Keratinocyte (primary cell): ENCODE data around the gene SLC25A25. TPM values are rescaled to one million over a fixed set of nuclear protein-coding genes. Genes with fewer than 3 reads are reported as not detected.

Source experiments
- DNase-seq: peaks from one replicate; pipeline ENCODE4 v3.0.0-alpha.2; 2011; ENCODE audit warnings: low read depth, missing footprints, low spot score
- FAIRE-seq: peaks from 2 replicates; lab custom pipeline; 2011; peaks lifted over from hg19 to GRCh38; lab: Jason Lieb, UNC
- H2AFZ ChIP-seq: 2 replicates; pipeline ENCODE4 v1.6.0; 2012; ENCODE audit warnings: low read length, control low read depth, inconsistent platforms; ENCODE audit not compliant: control insufficient read depth
- H3K27ac ChIP-seq: 2 replicates; pipeline ENCODE4 v1.5.1; 2011; ENCODE audit warnings: low read length; ENCODE audit not compliant: control insufficient read depth, insufficient read depth
- H3K27me3 ChIP-seq: 3 replicates; pipeline ENCODE4 v1.6.0; 2011; ENCODE audit warnings: low read length; ENCODE audit not compliant: control insufficient read depth, insufficient read depth; ENCODE audit errors: extremely low read depth
- H3K36me3 ChIP-seq, 2 experiments: 2 replicates in 1 of 2; 3 replicates in 1 of 2; pipeline ENCODE4 v1.5.1; 2011; ENCODE audit warnings: low read length in 2 of 2, mild to moderate bottlenecking in 1 of 2; ENCODE audit not compliant: control insufficient read depth in 2 of 2, insufficient read depth in 2 of 2; ENCODE audit errors: extremely low read depth in 1 of 2
- H3K4me1 ChIP-seq: 3 replicates; pipeline ENCODE4 v1.5.1; 2011; ENCODE audit warnings: low read length; ENCODE audit not compliant: control insufficient read depth, insufficient read depth; ENCODE audit errors: extremely low read depth
- H3K4me2 ChIP-seq: 3 replicates; pipeline ENCODE4 v1.6.0; 2011; ENCODE audit warnings: low read depth, low read length; ENCODE audit not compliant: control insufficient read depth, insufficient read depth; ENCODE audit errors: extremely low read depth
- H3K4me3 ChIP-seq, 3 experiments: fragments of 200-600 bp in 1 of 3; sonication (generic) in 1 of 3; 2 replicates in 2 of 3; 3 replicates in 1 of 3; pipeline ENCODE4 v1.5.1; 2011 to 2016; ENCODE audit warnings: low read length in 3 of 3, mild to moderate bottlenecking in 3 of 3, control low read depth in 2 of 3, inconsistent platforms in 1 of 3, low read depth in 1 of 3, mixed read lengths in 1 of 3, mixed run types in 1 of 3, moderate library complexity in 1 of 3; ENCODE audit not compliant: control insufficient read depth in 2 of 3, insufficient read depth in 2 of 3; ENCODE audit errors: extremely low read depth in 1 of 3
- H3K79me2 ChIP-seq: 2 replicates; pipeline ENCODE4 v1.6.0; 2012; ENCODE audit warnings: low read length; ENCODE audit not compliant: control insufficient read depth, insufficient read depth
- H3K9ac ChIP-seq: 3 replicates; pipeline ENCODE4 v1.6.0; 2011; ENCODE audit warnings: low read length; ENCODE audit not compliant: control insufficient read depth, insufficient read depth; ENCODE audit errors: extremely low read depth
- H3K9me1 ChIP-seq: 3 replicates; pipeline ENCODE4 v1.6.0; 2011; ENCODE audit warnings: low read length; ENCODE audit not compliant: control insufficient read depth, insufficient read depth; ENCODE audit errors: extremely low read depth
- H3K9me3 ChIP-seq: 2 replicates; pipeline ENCODE4 v1.5.1; 2012; ENCODE audit warnings: low read depth, low read length; ENCODE audit not compliant: control insufficient read depth
- H4K20me1 ChIP-seq: 3 replicates; pipeline ENCODE4 v1.6.0; 2011; ENCODE audit warnings: low read length; ENCODE audit not compliant: control insufficient read depth, insufficient read depth; ENCODE audit errors: extremely low read depth
- CTCF ChIP-seq, 3 experiments: IDR thresholded peaks in 1 of 3; conservative IDR thresholded peaks in 1 of 3; optimal IDR thresholded peaks in 1 of 3; 2 replicates in 2 of 3; 3 replicates in 1 of 3; pipeline versions ENCODE3 to v1.5.1; 2011; ENCODE audit warnings: low read length in 3 of 3, mild to moderate bottlenecking in 3 of 3, moderate library complexity in 2 of 3, control low read depth in 1 of 3, inconsistent platforms in 1 of 3; ENCODE audit not compliant: insufficient read depth in 2 of 3; ENCODE audit errors: extremely low read depth in 1 of 3
- EZH2 ChIP-seq: IDR thresholded peaks from one replicate; pipeline ENCODE4 v1.6.1; 2012; ENCODE audit warnings: inconsistent platforms, mild to moderate bottlenecking, low read length, moderate library complexity
- dilution Hi-C: fragments of 300-500 bp; cut with MboI; formaldehyde crosslinking; loops from one replicate; pipeline ENCODE4 v1.7.0; 2020; ENCODE audit warnings: low sequenced_read_pairs; ENCODE audit not compliant: extremely low pct_ligation_motif_present
- polyA plus RNA-seq, 5 experiments: library from polyadenylated mRNA; depleted of rRNA in 3 of 5; stranded (reverse) in 3 of 5; stranded (forward) in 1 of 5; unstranded in 1 of 5; fragments of >200 nt; gene quantifications; 1 replicate in 1 of 5; 2 replicates in 3 of 5; 3 replicates in 1 of 5; pipeline versions ENCODE4 v1.2.1 to v1.2.3, GENCODE V29; 2011 to 2012; ENCODE audit warnings: missing spikeins in 2 of 5, low read depth in 1 of 5, low replicate concordance in 1 of 5

The SLC25A25 gene
- polyA plus RNA-seq, 1 donor (not counting 4 experiments of a cell fraction or from before 2014, with no cell fraction given) = 6.5 TPM

- H3K79me2 ChIP-seq = no peaks in the 10 kb centered on the region
- H3K4me2 ChIP-seq = no peak overlapping the region
- H3K9me3 ChIP-seq = no peaks in the 10 kb centered on the region
- H3K9ac ChIP-seq = no peak overlapping the region
- H3K4me3 ChIP-seq = no peak overlapping the region
- FAIRE-seq (no peak), DNase-seq (no peak)
- no peak for TF ChIP-seq EZH2
- TF ChIP-seq CTCF (optimal IDR thresholded peaks at IDR 0.05 in 1 of 3, IDR thresholded peaks at IDR 0.05 in 1 of 3, conservative IDR thresholded peaks at IDR 0.05 in 1 of 3; ENCODE audit: extremely low read depth in 1 of 3, insufficient read depth in 2 of 3, low read length in 3 of 3) = no peak
- H2AFZ ChIP-seq = no peak overlapping the region
- H4K20me1 ChIP-seq = no peaks in the 10 kb centered on the region
- H3K27me3 ChIP-seq = no peaks in the 10 kb centered on the region
- no peak overlapping the region for H3K27ac ChIP-seq
- dilution Hi-C loops = no loop called here
- no peaks in the 10 kb centered on the region for H3K9me1 ChIP-seq
- no peaks in the 10 kb centered on the region for H3K36me3 ChIP-seq
- peaks cover 15% of the 10 kb centered on the region for H3K4me1 ChIP-seq
Measured at GRCh38 chr9:128138001-128138400, 70.0 kb downstream of the SLC25A25 start.

- no peaks in the 10 kb centered on the region for H3K79me2 ChIP-seq
- H4K20me1 ChIP-seq = no peaks in the 10 kb centered on the region
- H3K4me3 ChIP-seq = no peak overlapping the region
- H3K27me3 ChIP-seq = no peaks in the 10 kb centered on the region
- no peak overlapping the region for H3K27ac ChIP-seq
- H3K4me2 ChIP-seq = no peak overlapping the region
- dilution Hi-C loops = no loop called here
- H2AFZ ChIP-seq = no peak overlapping the region
- FAIRE-seq (no peak), DNase-seq (no peak)
- H3K9me1 ChIP-seq = no peaks in the 10 kb centered on the region
- no peaks in the 10 kb centered on the region for H3K9me3 ChIP-seq
- TF ChIP-seq EZH2 (no peak), CTCF (optimal IDR thresholded peaks at IDR 0.05 in 1 of 3, IDR thresholded peaks at IDR 0.05 in 1 of 3, conservative IDR thresholded peaks at IDR 0.05 in 1 of 3; ENCODE audit: extremely low read depth in 1 of 3, insufficient read depth in 2 of 3, low read length in 3 of 3) (no peak)
- H3K9ac ChIP-seq = no peak overlapping the region
- no peaks in the 10 kb centered on the region for H3K36me3 ChIP-seq
- peaks cover 31% of the 10 kb centered on the region for H3K4me1 ChIP-seq
Measured at GRCh38 chr9:128139621-128140020, 71.6 kb downstream of the SLC25A25 start.
